Brain microvascular endothelial cell (primary cell): ENCODE data around the gene TMCO6.
"Not testable (repeated sequence)": the region's sequence is repeated elsewhere in the genome, so short reads cannot be mapped to it uniquely, and the experiment has no call there.

ENCODE experiments used
- DNase-seq: peaks from one replicate; pipeline ENCODE4 v3.0.0-alpha.2; 2020
- H3K27ac ChIP-seq: fragments of 250-450 bp; sonication (Bioruptor Pico); 2 replicates; pipeline ENCODE4 v1.5.1; 2020; ENCODE audit warnings: mild to moderate bottlenecking, moderate library complexity
- H3K27me3 ChIP-seq: fragments of 250-450 bp; sonication (Bioruptor Pico); replicated peaks from 2 replicates; pipeline ENCODE4 v1.5.1; 2020; ENCODE audit warnings: mild to moderate bottlenecking
- H3K36me3 ChIP-seq: fragments of 250-450 bp; sonication (Bioruptor Pico); replicated peaks from 2 replicates; pipeline ENCODE4 v1.5.1; 2020; ENCODE audit warnings: mild to moderate bottlenecking
- H3K4me3 ChIP-seq: 2 replicates; pipeline ENCODE4 v1.5.1; 2011; ENCODE audit warnings: low read depth, mild to moderate bottlenecking, control low read depth, low read length, moderate library complexity
- CTCF ChIP-seq: IDR thresholded peaks from 2 replicates; pipeline ENCODE4 v1.5.1; 2011; ENCODE audit warnings: low read depth, mild to moderate bottlenecking, moderate library complexity, low read length, control low read depth, inconsistent platforms; ENCODE audit errors: missing control alignments
- in situ Hi-C: cut with HindIII; loops from 2 replicates; pipeline ENCODE4 v1.10.0; 2017; ENCODE audit warnings: low sequenced_read_pairs, low pct_ligation_motif_present

Gene TMCO6

DNA sequence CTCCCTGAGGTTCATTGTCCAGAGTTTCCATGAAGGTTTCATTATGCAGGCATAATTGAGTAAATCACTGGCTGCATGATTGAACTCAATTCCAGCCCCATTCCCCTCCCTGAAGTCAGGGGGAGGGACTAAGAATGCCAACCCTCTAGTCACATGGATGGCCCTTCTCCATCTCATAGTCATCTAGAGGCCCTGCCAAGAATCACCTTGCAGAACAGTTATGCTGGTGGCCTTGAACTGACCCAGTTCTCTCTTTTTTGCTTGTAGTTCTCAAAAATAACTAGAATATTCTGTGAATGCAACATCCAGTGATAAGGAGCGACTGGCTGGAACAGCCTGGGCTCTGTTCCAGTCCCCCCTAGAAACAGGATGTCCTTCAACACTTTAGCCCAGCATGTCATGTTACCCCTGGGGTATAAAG is 42.9 kb upstream of the TMCO6 start:
- DNase-seq: no peak
- Histone ChIP-seq H3K27ac (no peak overlapping the region), H3K36me3 (no peaks in the 10 kb centered on the region), H3K4me3 (no peak overlapping the region), H3K27me3 (no peaks in the 10 kb centered on the region)
- no peak for TF ChIP-seq CTCF
- in situ Hi-C loops: no loop called here

GRCh38 chr5:140598836-140599235 is 40.4 kb upstream of the TMCO6 start:
- H3K36me3 ChIP-seq: no peaks in the 10 kb centered on the region
- H3K27ac ChIP-seq: no peak overlapping the region
- no peak for DNase-seq
- H3K4me3 ChIP-seq: no peak overlapping the region
- in situ Hi-C loops: no loop called here
- H3K27me3 ChIP-seq: no peaks in the 10 kb centered on the region
- TF ChIP-seq CTCF: no peak

DNA sequence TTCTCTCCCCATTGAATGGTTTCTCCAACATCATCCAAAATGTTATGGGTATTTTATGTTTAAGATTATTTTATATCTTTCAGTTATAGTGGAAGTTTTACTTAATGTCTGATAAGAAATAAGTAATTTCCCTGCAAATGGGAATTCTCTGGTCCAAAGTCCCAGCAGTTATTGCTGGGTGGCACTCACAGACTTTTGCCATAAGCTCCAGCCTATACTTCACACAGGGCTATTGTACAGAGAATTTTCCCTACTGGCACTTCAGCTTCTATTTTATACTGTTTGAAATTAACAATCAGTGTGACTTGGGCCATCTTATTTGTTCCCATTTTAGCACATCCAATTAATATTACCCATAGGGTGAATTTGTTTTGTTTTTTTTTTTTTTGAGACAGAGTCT is 39.2 kb upstream of the TMCO6 start:
- no peak for TF ChIP-seq CTCF
- DNase-seq: no peak
- Histone ChIP-seq H3K4me3 (no peak overlapping the region), H3K36me3 (no peaks in the 10 kb centered on the region), H3K27ac (no peak overlapping the region), H3K27me3 (no peaks in the 10 kb centered on the region)
- in situ Hi-C loops: no loop called here

- no peak for TF ChIP-seq CTCF
- H3K36me3 ChIP-seq: no peaks in the 10 kb centered on the region
- DNase-seq: no peak
- in situ Hi-C loops: no loop called here
- no peaks in the 10 kb centered on the region for H3K27me3 ChIP-seq
- H3K4me3 ChIP-seq: no peak overlapping the region
- no peak overlapping the region for H3K27ac ChIP-seq
Observed at GRCh38 chr5:140602147-140602546, 37.1 kb upstream of the TMCO6 start.

DNA sequence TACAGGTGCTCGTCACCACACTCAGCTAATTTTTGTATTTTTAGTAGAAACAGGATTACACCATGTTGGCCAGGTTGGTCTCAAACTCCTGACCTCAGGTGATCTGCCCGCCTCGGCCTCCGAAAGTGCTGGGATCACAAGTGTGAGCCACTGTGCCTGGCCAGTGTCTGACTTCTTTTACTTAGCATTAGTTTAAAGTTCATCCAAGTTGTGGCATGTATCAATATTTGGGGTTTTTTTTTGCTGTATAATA is 35.9 kb upstream of the TMCO6 start:
- in situ Hi-C loops, H3K27ac ChIP-seq, H3K36me3 ChIP-seq, H3K4me3 ChIP-seq, H3K27me3 ChIP-seq, DNase-seq: not testable (repeated sequence)

DNA sequence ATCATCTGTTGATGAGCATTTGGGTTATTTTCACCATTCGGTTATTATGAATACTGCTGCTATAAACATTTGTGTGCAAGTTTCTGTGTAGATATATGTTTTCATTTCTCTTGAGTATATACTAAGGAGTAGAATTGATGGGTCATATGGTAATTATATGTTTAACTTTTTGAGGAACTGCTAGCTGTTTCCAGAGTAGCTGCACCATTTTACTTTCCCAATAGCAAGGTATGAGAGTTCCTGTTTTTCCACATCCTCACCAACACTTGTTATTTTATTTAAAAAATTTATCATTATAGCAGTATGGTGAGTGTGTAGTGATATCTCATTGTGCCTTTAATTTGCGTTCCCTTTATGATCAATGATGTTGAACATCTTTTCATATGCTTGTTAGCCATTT is 35.5 kb upstream of the TMCO6 start:
- in situ Hi-C loops: no loop called here
- TF ChIP-seq CTCF: no peak
- no peak for DNase-seq

More for the DNA sequence above, 35.5 kb upstream of the TMCO6 start:
- Histone ChIP-seq H3K27ac (no peak overlapping the region), H3K36me3 (no peaks in the 10 kb centered on the region), H3K4me3 (no peak overlapping the region), H3K27me3 (no peaks in the 10 kb centered on the region)
